Stimulated activated naive CD8-positive, alpha-beta T cell treated with anti-CD3 and anti-CD28 coated beads, Interleukin-15, Interleukin-2, amounts not matched to agents 100 ng/mL and 50 ng/mL, for 24 hours (primary cell): ENCODE data around the gene PLEKHM3.

Experiments used
- H3K27ac Mint-ChIP-seq: one replicate; pipeline ENCODE4 v1.8.0; 2021; ENCODE audit warnings: mild to moderate bottlenecking, mixed read lengths
- H3K27me3 Mint-ChIP-seq: one replicate; pipeline ENCODE4 v1.8.0; 2021; ENCODE audit warnings: mixed read lengths
- H3K36me3 Mint-ChIP-seq: one replicate; pipeline ENCODE4 v1.8.0; 2021; ENCODE audit warnings: low read depth, mixed read lengths
- H3K4me1 Mint-ChIP-seq: one replicate; pipeline ENCODE4 v1.8.0; 2021; ENCODE audit warnings: low read depth, mixed read lengths
- H3K4me3 Mint-ChIP-seq: one replicate; pipeline ENCODE4 v1.8.0; 2021; ENCODE audit warnings: mild to moderate bottlenecking, mixed read lengths
- H3K9me3 Mint-ChIP-seq: one replicate; pipeline ENCODE4 v1.8.0; 2021; ENCODE audit warnings: mixed read lengths

Gene PLEKHM3

GRCh38 chr2:208025037-208025813, at the start of gene PLEKHM3:
PLEKHM3 (minus strand) TSS chr2:208025527; CDS start chr2:208001639, 23,888 bp downstream.
- H3K9me3 Mint-ChIP-seq = no peaks in the 10 kb centered on the region
- peak within 1 kb of the TSS; percentile 98 for H3K4me3 Mint-ChIP-seq
- H3K27ac Mint-ChIP-seq = peak within 1 kb of the TSS; percentile 91
- no peaks in the 10 kb centered on the region for H3K27me3 Mint-ChIP-seq
- peaks cover 18% of the 10 kb centered on the region for H3K4me1 Mint-ChIP-seq
- no peaks in the 10 kb centered on the region for H3K36me3 Mint-ChIP-seq

GRCh38 chr2:208074610-208075356, 49.5 kb upstream of the PLEKHM3 start:
- Mint-ChIP-seq H3K27me3 (peaks cover 13% of the 10 kb centered on the region), H3K9me3 (peaks cover 6% of the 10 kb centered on the region), H3K36me3 (no peaks in the 10 kb centered on the region), H3K27ac (no peak overlapping the region), H3K4me3 (no peak overlapping the region), H3K4me1 (no peaks in the 10 kb centered on the region)

- Mint-ChIP-seq H3K27me3 (no peaks in the 10 kb centered on the region), H3K9me3 (no peaks in the 10 kb centered on the region), H3K36me3 (no peaks in the 10 kb centered on the region), H3K27ac (no peak overlapping the region), H3K4me3 (no peak overlapping the region), H3K4me1 (no peaks in the 10 kb centered on the region)
Measured at GRCh38 chr2:208072250-208072892, 47.0 kb upstream of the PLEKHM3 start.

- Mint-ChIP-seq H3K36me3 (no peaks in the 10 kb centered on the region), H3K4me1 (peaks cover 4% of the 10 kb centered on the region), H3K9me3 (no peaks in the 10 kb centered on the region), H3K27ac (no peak overlapping the region), H3K27me3 (no peaks in the 10 kb centered on the region), H3K4me3 (no peak overlapping the region)
Measured at GRCh38 chr2:208069186-208069585, 43.9 kb upstream of the PLEKHM3 start.

GRCh38 chr2:208066016-208066415, 40.7 kb upstream of the PLEKHM3 start:
- H3K27me3 Mint-ChIP-seq = peaks cover 3% of the 10 kb centered on the region
- H3K4me3 Mint-ChIP-seq = no peak overlapping the region
- no peaks in the 10 kb centered on the region for H3K9me3 Mint-ChIP-seq
- H3K4me1 Mint-ChIP-seq = peaks cover 4% of the 10 kb centered on the region
- peak overlapping the region; percentile 56 for H3K27ac Mint-ChIP-seq
- no peaks in the 10 kb centered on the region for H3K36me3 Mint-ChIP-seq

- no peak overlapping the region for H3K4me3 Mint-ChIP-seq
- no peak overlapping the region for H3K27ac Mint-ChIP-seq
- no peaks in the 10 kb centered on the region for H3K9me3 Mint-ChIP-seq
- peaks cover 3% of the 10 kb centered on the region for H3K27me3 Mint-ChIP-seq
- H3K4me1 Mint-ChIP-seq = peaks cover 4% of the 10 kb centered on the region
- no peaks in the 10 kb centered on the region for H3K36me3 Mint-ChIP-seq
Measured at GRCh38 chr2:208065476-208065875, 40.1 kb upstream of the PLEKHM3 start.

GRCh38 chr2:208064220-208064961, 39.1 kb upstream of the PLEKHM3 start:
- no peak overlapping the region for H3K4me3 Mint-ChIP-seq
- H3K4me1 Mint-ChIP-seq = peaks cover 4% of the 10 kb centered on the region
- no peak overlapping the region for H3K27ac Mint-ChIP-seq
- no peaks in the 10 kb centered on the region for H3K9me3 Mint-ChIP-seq
- no peaks in the 10 kb centered on the region for H3K36me3 Mint-ChIP-seq
- peaks cover 3% of the 10 kb centered on the region for H3K27me3 Mint-ChIP-seq

- no peak overlapping the region for H3K27ac Mint-ChIP-seq
- H3K36me3 Mint-ChIP-seq = no peaks in the 10 kb centered on the region
- peaks cover 4% of the 10 kb centered on the region for H3K4me1 Mint-ChIP-seq
- peaks cover 3% of the 10 kb centered on the region for H3K27me3 Mint-ChIP-seq
- no peak overlapping the region for H3K4me3 Mint-ChIP-seq
- no peaks in the 10 kb centered on the region for H3K9me3 Mint-ChIP-seq
Measured at GRCh38 chr2:208062961-208063360, 37.6 kb upstream of the PLEKHM3 start.

- H3K4me3 Mint-ChIP-seq = no peak overlapping the region
- no peaks in the 10 kb centered on the region for H3K9me3 Mint-ChIP-seq
- no peak overlapping the region for H3K27ac Mint-ChIP-seq
- H3K4me1 Mint-ChIP-seq = peaks cover 4% of the 10 kb centered on the region
- peaks cover 3% of the 10 kb centered on the region for H3K27me3 Mint-ChIP-seq
- no peaks in the 10 kb centered on the region for H3K36me3 Mint-ChIP-seq
Measured at GRCh38 chr2:208062113-208062512, 36.8 kb upstream of the PLEKHM3 start.

GRCh38 chr2:208057108-208057507, 31.8 kb upstream of the PLEKHM3 start:
- Mint-ChIP-seq H3K36me3 (no peaks in the 10 kb centered on the region), H3K4me3 (no peak overlapping the region), H3K9me3 (no peaks in the 10 kb centered on the region), H3K4me1 (no peaks in the 10 kb centered on the region), H3K27ac (no peak overlapping the region), H3K27me3 (peaks cover 3% of the 10 kb centered on the region)

- Mint-ChIP-seq H3K27ac (no peak overlapping the region), H3K36me3 (no peaks in the 10 kb centered on the region), H3K9me3 (no peaks in the 10 kb centered on the region), H3K4me3 (no peak overlapping the region), H3K4me1 (no peaks in the 10 kb centered on the region), H3K27me3 (peaks cover 6% of the 10 kb centered on the region)
Measured at GRCh38 chr2:208049441-208049840, 24.1 kb upstream of the PLEKHM3 start.

- H3K36me3 Mint-ChIP-seq = no peaks in the 10 kb centered on the region
Measured at GRCh38 chr2:208049006-208049405, 23.7 kb upstream of the PLEKHM3 start.

GRCh38 chr2:208047840-208048239, 22.5 kb upstream of the PLEKHM3 start:
- Mint-ChIP-seq H3K4me1 (no peaks in the 10 kb centered on the region), H3K9me3 (no peaks in the 10 kb centered on the region), H3K36me3 (no peaks in the 10 kb centered on the region), H3K27me3 (peaks cover 6% of the 10 kb centered on the region), H3K27ac (no peak overlapping the region), H3K4me3 (no peak overlapping the region)

More at GRCh38 chr2:208049006-208049405, 23.7 kb upstream of the PLEKHM3 start:
- H3K27ac Mint-ChIP-seq = no peak overlapping the region
- H3K4me3 Mint-ChIP-seq = no peak overlapping the region
- H3K4me1 Mint-ChIP-seq = no peaks in the 10 kb centered on the region
- no peaks in the 10 kb centered on the region for H3K9me3 Mint-ChIP-seq
- peaks cover 6% of the 10 kb centered on the region for H3K27me3 Mint-ChIP-seq

GRCh38 chr2:208046686-208047085, 21.4 kb upstream of the PLEKHM3 start:
- Mint-ChIP-seq H3K27ac (no peak overlapping the region), H3K9me3 (no peaks in the 10 kb centered on the region), H3K4me3 (no peak overlapping the region), H3K4me1 (no peaks in the 10 kb centered on the region), H3K27me3 (peaks cover 6% of the 10 kb centered on the region), H3K36me3 (no peaks in the 10 kb centered on the region)
